DMS153 (cell line): ENCODE data around the gene PER3.

Source experiments
- DNase-seq: peaks from one replicate; lab custom pipeline; 2025; lab: John Stamatoyannopoulos, UW

PER3 gene

DNA sequence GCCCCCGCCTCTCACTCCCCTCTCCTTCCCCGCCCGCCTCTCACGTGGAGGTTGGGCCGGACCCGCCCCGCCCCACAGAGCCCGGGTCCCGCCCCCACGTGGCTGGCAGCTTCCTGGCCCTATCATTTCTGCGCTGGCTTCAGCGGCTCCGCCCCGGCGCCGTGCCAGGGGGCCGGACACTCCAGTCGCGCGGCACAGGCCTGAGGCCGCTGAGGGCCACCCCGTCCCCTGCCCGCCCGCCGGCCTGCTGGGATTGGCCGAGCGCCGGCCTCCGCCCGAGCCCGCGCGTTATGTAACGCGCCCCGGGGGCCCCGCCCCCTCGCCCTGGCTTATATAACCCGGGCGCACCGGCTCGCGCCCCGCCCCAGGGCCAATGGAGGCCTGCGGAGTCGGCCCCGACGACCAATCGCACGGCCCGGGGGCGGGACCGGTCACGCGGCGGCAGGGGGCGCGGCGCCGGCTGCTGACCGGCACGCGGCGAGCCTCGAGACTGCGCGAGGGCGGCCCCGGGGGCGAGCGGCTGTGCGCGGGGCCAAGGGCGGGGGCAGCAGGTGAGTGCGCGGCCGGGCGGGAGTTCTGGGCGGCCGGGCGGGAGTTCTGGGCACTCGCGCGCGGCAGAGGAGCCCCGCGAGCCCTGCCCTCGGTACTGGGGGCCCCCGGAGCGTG lies at the start of gene PER3:
PER3 (plus strand) TSS at position 466 of the 666 bp plus-strand sequence. CDS start 587 bp downstream, outside the sequence.
- peak; percentile 99 for DNase-seq

DNA sequence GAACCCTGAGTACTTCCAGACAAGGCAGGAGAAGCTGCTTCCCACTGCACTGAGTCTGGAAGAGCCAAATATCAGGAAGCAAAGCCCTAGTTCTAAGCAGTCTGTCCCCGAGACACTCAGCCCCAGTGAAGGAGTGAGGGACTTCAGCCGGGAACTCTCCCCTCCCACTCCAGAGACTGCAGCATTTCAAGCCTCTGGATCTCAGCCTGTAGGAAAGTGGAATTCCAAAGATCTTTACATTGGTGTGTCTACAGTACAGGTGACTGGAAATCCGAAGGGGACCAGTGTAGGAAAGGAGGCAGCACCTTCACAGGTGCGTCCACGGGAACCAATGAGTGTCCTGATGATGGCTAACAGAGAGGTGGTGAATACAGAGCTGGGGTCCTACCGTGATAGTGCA lies 46.0 kb upstream of the PER3 start:
- DNase-seq = no peak

DNA sequence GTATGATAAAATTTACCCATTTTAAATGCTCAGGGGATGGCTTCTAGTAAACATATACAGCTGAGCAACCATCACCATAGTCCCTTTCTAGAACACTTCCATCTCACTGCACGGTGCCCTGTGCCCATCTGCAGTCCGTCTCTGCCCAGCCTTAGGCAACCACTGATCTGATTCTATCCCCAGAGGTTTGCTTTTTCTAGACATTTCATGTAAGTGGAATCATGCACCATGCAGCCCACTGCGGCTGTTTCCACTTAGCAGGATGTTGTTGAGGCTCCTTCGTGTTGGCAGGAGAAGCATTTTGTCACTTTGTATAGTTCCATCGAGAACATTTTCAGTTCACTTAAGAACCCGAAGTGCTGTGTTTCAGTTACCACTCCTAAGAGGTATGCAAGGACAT lies 40.7 kb upstream of the PER3 start:
- DNase-seq = no peak

DNA sequence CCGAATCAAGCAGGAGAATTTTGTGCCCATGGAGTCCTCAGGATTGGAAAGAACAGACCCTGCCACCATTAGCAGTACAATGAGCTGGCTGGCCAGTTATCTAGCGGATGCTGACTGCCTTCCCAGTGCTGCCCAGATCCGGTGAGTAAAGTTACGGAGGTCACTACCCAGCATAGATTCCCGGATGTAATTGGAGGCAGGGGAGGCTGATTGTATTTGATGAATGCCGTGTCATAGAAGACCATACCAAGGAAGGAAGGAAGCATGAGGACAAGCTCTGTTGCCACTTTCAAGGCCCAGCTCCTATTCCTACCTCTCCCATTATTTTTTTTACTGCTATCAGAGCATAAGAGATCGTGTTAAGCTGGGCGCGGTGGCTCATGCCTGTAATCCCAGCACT lies 39.2 kb upstream of the PER3 start:
- no peak for DNase-seq

DNA sequence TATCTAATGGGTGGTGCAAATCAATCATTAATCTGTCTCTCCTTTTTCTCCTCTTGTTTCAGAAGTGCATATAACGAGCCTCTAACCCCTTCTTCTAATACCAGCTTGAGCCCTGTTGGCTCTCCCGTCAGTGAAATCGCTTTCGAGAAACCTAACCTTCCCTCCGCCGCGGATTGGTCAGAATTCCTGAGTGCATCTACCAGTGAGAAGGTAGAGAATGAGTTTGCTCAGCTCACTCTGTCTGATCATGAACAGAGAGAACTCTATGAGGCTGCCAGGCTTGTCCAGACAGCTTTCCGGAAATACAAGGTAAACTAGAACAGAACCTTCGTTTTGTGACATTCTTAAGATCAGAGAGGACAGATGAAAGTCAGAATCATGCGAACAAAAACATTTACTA lies 38.3 kb upstream of the PER3 start:
- no peak for DNase-seq

DNA sequence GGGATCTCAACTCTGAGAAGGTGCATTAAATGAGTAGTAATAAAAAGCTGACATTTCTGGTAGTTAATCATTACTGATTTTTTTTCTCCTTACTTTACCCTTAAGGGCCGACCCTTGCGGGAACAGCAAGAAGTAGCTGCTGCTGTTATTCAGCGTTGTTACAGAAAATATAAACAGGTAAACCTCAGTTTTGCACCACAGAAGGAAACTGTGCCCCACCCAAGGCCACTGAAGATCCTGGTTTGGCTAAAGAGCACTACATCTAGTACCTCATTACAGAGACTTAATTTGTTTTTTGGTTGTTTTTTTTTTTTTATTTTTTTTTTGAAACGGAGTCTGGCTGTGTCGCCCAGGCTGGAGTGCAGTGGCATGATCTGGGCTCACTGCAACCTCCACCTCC lies 36.5 kb upstream of the PER3 start:
- no peak for DNase-seq

DNA sequence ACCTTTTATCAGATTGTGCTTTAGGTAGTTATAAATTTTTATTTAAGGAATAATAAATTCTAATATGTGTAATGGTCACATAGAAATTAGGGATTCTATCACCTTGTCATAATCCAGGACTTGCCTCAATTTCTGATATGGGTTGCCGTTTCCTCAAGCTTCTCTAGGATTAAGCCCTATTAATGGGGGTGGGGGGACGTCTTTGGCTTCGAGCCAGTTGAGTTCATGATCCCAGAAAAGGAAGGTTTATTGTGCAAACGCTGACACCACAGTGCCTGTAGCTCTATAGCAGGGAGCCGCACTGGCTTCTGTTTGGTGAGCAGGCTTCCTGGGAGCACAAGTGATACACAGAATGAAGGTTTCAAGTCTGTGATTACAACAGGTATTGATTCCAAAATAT lies 35.0 kb upstream of the PER3 start:
- DNase-seq = no peak

DNA sequence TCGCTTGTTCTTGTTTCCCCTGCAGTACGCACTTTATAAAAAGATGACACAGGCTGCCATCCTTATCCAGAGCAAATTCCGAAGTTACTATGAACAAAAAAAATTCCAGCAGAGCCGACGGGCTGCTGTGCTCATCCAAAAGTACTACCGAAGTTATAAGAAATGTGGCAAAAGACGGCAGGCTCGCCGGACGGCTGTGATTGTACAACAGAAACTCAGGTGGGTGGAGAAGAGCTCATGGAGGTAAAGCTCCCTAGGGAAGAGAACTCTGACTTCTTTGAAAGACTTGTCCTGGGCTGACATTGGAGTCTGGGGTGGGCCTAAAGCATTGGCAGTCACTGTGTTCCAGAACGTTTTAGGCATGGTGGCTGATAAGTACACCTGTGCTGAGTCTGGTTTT lies 32.9 kb upstream of the PER3 start:
- DNase-seq = no peak

DNA sequence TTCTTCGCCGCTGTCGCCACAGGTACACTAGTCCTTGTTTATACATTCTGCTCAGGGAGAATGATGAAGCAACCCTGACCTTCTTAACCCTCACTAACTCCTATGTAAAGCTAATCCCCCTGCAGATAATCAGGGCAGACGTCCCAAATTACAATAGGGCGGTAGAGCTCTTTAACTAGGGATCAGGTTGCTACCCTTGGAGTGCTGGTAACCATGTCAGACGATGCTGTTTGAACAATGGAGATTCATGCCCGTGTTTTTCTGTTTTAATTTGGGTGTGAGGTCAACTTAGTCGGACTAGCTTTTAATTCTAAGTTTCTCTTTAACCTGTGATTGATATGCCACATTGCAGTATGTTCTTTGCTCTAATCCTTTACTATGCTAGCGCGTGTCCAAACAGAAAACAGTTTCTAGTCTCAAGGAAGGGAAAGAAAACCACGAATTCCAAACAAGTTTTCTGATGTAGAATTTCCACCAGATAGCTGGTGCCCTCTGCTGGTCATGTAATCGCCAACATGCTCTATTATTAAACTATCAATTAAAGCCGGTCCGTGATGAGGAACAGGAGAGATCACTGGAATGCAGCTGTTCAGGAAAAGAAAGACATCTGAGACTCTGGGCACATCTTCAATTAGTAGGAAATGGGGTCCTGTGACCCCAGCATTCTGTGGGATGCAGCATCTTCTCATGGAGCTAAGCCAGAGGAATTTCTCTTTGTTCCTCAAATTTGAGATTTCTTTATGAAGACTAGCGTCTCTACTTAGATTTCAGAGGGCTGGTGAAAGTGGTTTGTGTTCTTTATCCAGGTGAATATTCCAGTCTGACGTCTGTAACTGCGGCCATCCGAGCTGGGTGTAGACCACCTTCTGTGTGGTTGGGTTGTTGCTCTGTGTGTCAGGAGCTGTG lies 31.3 kb upstream of the PER3 start:
- DNase-seq = peak; percentile 68

DNA sequence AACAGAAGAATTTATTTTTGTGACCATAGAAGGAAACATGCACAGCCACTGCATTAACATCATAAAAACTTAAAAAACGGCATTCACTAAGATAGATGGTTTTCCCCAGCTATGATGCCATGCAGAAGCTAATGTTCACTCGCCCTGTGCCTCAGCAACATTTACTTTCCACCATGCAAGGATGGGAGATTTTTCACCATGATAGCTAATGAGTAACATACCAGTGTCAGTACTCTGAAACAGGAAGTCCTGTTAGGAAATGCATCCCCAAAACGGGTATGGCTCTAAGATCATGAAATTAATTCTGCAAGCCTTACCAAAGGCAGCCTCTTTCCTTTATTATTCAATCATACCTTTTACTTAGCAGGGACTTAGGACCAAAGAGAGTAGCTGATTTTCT lies 30.4 kb upstream of the PER3 start:
- DNase-seq = no peak

DNA sequence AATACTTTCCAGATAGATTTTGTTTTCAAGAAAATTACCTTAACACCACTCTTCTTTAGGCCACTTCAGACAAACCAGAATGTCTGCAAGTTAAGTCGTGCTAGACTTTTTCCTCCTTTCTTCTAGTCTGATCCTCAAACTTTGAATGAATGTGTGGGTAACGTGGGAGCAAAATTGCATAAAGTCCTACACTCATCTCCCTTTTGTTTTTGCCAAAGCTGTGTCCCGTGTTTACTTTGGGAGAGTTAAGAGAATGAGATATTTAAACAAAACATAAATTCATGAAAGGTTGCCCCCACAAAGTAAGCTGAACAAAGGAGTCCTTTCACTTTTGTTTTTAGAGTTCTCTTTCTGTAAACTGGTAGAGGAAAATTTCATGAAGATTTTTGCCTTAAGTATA lies 29.9 kb upstream of the PER3 start:
- DNase-seq = no peak

DNA sequence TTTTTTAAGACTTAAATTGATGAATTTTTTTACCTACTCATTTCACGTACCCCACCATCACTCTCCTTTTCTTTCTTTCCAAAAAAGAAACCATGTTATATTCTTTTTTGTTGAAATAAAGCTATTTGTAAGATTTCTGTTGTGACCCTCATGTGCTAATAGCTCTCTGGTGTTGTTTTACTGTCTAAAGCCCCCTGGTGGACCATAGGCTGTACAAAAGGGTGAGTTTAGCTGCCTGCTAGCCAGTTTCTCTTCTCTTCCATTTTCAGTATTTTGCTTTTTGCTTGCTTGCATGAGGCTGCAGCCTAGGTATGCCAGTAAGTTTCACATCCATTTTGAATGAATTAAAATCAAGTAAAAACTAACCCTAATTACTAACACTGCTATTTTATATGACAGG lies 28.6 kb upstream of the PER3 start:
- DNase-seq = no peak

DNA sequence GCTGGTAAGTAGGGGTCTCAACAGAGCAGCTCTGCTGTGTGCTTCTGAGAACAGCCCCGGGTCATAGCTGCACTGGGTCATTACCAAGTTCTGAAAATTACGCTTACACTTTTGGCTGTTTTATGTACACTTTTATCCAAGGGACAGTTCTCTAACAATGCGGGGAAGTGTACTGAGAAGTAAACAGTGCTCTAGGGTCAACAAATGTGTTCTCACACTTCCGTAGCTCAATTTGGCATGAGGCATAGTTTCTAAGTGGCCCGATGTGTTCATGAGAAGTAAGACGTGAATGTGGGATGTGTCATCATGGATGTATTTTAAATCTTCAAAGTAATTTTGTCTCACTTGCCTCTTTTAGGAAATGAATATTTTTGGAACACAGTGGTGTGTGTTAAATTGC lies 23.8 kb upstream of the PER3 start:
- no peak for DNase-seq

DNA sequence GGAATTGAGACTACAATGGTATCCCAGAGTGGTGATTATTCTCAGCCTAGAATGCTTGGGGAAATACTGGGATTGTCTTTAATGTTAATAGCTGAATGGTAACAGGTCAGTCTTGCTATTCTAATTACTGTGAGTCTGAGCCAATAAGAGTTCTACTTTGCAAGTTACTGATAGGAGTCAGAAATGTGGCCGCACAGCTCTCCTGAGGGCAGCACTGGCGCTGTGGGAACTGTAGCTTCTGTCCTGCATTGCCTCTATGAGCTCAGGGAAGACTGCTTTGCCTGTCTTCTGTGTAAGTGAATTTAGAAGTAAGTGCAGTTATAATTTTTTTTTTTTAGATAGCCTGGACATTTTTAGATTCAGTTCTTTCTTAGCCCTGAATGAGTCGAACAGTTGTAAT lies 23.0 kb upstream of the PER3 start:
- no peak for DNase-seq

DNA sequence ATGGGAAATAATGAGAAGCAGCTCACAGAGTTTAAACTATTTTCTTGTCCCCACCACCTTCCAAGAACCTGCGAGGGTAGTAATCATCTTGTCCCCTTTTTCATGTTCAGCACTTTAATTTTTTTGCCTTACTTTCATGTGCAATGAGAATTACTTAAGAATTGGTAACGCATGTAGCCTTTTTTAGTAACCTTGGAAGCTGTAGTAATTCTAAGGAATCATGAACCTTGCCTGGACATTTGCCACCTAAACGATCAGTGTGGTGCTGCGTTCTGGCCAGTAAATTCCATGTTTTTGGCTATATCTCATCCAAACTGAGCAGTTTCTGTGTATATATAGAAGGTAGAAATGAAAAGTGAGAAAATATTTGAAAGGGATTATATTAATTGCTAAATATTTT lies 16.9 kb upstream of the PER3 start:
- no peak for DNase-seq

DNA sequence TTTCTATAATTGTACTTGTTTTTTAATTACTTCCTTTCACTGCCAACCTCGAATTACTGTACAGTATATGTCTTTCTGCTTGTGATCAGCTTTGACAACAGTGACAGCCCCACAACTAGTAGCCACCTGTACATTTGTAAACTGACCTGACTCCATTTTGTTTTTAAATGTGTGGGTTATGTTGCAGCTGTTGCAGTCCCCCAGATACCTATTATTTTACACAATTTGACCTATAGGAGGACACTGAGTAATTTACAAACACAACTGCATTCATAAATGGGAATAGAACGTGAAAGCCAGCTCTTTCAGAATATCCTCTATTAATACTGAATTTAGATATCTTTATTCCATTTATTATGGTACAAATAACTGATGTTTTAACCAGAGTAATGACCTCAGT lies 15.5 kb upstream of the PER3 start:
- no peak for DNase-seq

DNA sequence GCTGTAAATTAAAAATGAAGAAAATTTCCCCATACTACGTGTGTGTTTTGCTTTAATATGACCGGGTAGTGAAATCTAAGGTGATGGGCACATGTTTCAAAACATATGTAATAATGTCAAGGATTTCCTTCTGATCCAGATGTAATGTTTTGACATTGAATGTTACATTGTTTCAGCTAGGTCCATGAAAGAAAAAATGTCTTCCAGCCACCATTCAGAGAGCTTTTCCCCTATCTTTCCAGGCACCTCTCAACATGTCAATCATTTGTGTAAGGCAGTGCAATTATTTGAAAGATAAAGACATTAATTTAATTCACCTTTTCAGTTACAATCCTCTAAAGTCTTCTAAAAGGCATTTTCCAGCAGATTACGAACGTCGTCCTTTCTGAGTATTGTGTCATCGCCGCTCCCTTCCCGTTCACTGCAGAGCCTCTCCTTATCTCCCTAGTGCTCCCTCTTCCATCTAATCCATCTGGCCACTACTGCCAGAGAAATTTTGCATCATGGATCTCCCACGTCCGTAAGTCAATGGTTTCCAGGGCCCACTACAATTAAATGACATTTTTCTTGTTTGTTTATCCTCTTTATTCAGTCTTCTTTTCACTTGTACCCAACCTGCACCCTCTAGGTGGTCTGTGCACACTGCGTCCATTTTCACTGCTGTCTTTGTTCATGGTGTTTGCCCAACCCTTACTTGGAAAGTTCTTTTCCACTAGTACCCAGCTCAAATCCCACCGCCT lies 14.2 kb upstream of the PER3 start:
- no peak for DNase-seq

DNA sequence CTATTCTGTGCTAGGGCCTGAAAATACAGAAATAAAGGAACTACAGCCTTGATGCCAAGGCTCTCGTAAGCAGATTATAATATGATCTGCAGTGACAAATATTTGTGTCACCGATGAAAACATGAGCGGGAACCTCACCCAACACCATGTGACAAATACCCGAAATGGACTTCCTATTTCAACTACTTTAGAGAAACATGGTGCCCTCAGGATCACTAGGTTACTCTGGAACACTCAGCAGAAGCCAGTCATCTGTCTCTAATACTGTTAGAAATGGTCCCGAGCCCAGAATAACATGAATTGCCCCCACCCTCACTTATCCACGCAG lies 13.5 kb upstream of the PER3 start:
- no peak for DNase-seq

DNA sequence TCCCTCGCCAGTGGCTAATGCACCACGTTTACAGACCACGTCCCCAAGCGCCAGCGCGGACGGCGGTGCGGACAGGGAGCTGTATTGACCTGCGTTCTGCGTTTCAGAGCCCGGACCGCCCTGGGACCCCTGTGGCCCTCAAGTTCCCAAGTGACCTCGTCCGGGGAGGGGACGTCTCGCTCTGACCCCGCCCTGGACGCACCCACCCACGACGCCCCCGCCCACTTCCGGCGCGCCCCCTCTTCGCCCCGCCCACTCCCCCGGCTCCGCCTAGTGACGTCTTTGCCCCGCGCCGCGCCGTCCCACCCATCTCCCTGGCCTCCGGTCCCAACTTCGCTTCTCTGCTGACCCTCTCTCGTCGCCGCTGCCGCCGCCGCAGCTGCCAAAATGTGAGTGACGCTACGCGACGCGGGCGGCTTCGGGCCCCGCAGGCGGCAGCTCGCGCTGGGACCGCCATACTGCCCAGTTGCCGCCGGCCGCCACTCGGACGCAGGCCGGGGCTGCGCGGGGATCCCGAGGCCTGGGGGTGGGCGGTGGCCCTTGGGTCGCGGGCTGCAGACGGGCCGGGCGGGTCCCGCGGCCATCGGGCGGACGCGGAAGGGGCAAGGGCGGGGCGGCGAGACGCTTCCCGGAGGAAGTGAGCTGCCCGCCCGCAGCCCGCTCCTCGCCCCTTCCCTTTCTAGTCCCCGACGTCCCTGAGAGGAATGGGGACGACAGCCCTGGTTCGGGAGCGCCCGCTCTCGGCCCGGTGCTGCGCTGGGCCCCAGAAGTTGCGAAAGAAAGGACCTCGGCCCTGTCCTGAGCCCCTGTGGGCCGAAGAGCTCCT lies 12.9 kb upstream of the PER3 start, which contains the start of gene VAMP3:
VAMP3 (plus strand) TSS at position 300 of the 826 bp plus-strand sequence; CDS start at position 388, 88 bp downstream.
- DNase-seq = peak; percentile 33

DNA sequence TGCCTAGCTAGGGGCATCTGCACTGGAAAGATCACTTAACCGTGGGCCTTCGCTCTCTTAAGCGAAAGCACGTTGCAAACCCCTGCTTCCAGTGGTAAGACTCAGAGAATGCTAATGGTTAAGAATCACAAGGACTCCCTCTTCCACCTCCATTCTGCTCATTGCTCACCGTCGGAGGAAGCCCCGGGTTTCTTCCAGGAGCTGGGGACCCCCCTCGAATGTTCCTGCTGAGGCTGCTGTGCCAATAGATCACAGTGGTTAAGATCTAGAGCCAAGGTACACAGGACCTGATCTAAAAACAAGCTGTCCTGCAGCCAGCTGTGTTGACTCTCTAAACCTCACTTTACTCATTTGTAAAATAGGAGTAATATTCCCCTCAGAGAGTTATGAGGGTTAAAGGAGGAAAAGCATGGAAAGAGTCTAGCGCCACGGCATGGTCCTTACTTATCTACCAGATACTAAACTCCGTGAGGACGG lies 12.2 kb upstream of the PER3 start:
- no peak for DNase-seq

DNA sequence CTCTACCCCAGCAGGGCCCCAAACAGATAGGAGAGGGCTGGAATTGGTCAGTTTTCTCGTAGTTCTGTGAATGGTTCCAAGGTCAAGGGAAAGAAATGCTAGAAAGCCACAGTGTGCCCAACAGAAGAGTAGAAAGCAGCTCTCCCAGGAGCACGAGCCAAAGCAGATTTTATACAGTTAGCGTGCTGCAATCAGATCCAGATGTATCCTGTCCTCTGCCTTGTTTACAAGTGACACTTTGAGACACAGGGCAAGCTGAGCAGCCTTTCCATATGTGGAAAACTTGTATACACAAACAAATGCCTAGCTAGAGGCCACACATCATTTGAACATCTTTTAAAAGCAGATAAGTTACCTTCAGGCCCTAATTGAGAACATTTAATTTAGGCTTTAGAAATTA lies 6.5 kb upstream of the PER3 start:
- DNase-seq = no peak

DNA sequence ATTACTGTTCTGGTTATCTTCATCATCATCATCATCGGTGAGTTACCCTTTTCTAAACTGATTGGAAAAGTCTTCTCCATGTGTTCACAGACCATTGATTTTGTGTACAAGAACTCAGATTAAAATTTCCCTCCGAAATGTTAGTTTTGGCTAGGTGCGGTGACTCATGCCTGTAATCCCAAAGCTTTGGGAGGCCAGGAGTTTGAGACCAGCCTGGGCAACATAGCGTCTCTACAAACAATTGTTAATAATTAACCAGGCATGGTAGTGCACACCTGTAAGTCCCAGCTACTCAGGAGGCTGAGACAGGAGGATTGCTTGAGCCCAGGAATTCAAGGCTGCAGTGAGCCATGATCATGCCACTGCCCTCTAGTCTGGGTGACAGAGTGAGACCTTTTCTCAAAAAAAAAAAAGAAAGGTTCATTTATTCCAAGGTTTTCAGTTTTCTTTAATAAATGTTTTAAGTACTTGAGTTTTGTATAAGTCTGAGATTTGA lies 5.9 kb upstream of the PER3 start:
- no peak for DNase-seq
